GM06990 (cell line): ENCODE data around the gene DMTF1.

ENCODE experiments used
- DNase-seq: peaks from one replicate; pipeline ENCODE4 v3.0.0-alpha.2; 2011; ENCODE audit not compliant: insufficient read length; ENCODE audit errors: extremely low read depth
- H3K27me3 ChIP-seq: replicated peaks from 2 replicates; pipeline ENCODE4 v1.6.0; 2011; ENCODE audit warnings: low read length; ENCODE audit not compliant: control insufficient read depth, insufficient read depth
- H3K36me3 ChIP-seq: 2 replicates; pipeline ENCODE4 v1.5.1; 2011; ENCODE audit warnings: low read length; ENCODE audit not compliant: control insufficient read depth, insufficient read depth
- H3K4me3 ChIP-seq: replicated peaks from 2 replicates; pipeline ENCODE4 v1.5.1; 2011; ENCODE audit warnings: low read depth, mild to moderate bottlenecking, control low read depth, low read length
- TF ChIP-seq, protein P1 (sequence below): IDR thresholded peaks from 2 replicates; pipeline ENCODE4 v1.5.1; 2011; ENCODE audit warnings: low read length, control low read depth, mild to moderate bottlenecking, inconsistent platforms; ENCODE audit not compliant: insufficient read depth, poor library complexity, severe bottlenecking

DMTF1 gene

DNA sequence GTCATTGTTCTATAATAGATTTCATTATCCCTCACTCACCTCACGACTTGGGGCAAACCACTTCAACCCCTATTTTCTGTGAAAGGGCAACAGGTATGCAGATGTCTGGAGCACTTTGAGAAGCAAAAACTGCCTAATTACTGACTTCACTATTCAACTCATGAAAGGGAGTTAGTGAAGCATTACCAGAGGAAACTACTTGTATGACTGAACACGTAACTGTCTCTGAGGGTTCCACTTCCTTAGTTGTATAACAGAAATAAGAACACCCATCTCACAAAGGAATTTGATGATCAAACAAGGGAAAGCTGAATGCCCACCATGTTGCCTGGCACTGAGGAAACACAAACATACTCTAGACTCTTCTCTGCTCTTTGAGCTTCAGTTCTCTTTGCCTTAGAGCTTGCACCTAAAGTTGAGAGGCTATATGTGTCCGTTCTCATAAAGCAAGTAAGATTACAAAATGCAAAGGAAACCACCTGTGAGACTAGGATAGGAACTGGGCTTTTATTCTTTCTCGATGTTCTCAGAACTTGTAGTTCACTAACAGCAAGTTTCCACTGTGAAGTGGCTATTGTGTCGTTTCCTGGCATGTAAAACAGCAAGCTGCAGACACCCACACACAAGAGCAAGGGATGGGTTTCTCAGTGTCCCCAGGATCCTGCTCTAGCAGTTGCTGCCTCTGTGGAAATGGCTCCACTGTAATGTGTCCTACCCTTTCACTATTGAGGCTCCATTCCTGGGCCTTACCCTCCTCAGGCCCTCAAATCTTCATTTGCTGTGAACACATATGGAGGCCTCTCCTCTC lies 64.7 kb downstream of the DMTF1 start:
- TF ChIP-seq, protein P1, sequence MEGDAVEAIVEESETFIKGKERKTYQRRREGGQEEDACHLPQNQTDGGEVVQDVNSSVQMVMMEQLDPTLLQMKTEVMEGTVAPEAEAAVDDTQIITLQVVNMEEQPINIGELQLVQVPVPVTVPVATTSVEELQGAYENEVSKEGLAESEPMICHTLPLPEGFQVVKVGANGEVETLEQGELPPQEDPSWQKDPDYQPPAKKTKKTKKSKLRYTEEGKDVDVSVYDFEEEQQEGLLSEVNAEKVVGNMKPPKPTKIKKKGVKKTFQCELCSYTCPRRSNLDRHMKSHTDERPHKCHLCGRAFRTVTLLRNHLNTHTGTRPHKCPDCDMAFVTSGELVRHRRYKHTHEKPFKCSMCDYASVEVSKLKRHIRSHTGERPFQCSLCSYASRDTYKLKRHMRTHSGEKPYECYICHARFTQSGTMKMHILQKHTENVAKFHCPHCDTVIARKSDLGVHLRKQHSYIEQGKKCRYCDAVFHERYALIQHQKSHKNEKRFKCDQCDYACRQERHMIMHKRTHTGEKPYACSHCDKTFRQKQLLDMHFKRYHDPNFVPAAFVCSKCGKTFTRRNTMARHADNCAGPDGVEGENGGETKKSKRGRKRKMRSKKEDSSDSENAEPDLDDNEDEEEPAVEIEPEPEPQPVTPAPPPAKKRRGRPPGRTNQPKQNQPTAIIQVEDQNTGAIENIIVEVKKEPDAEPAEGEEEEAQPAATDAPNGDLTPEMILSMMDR, result no peak
- DNase-seq, result peak; percentile 77
- Histone ChIP-seq H3K36me3 (no peaks in the 10 kb centered on the region; the same call in 1 of the 2 replicates), H3K4me3 (peak overlapping the region; percentile 85), H3K27me3 (no peaks in the 10 kb centered on the region; the same call in 1 of the 2 replicates)

DNA sequence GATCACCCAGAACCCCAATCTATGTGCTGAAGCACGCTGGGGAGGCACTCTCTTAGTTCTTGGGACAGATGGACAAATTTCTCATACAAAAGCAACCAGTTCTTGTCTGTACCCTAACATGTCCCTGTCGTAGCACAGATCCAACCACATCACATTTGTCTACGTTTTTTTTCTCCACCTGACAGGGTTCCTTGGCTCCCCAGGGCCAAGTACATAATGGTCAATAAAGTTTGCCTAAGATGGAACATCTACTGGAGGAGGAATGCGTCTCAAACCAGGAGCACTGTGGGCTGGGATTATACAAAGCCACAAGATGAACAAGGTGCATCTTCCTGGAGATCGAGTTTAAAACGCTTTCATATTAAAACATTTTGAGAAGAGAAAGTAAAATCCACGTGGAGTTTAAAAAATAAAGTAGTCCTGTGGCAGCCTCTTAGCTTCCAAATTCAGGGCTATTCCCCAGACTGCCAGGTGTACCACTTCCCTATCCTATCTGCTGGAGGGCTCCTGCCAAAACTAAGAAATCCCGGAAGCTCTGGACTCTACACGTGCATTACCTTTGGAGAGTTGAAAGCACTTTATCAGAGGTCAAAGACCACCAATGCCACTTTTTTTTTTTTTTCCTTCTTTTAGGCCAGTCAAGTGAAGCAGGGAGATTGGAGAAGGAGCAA lies 65.9 kb downstream of the DMTF1 start:
- no peaks in the 10 kb centered on the region; the same call in 1 of the 2 replicates for H3K27me3 ChIP-seq
- DNase-seq, result no peak
- TF ChIP-seq, protein P1, result no peak
- H3K36me3 ChIP-seq, result no peaks in the 10 kb centered on the region; the same call in 1 of the 2 replicates
- peak overlapping the region; percentile 85 for H3K4me3 ChIP-seq

DNA sequence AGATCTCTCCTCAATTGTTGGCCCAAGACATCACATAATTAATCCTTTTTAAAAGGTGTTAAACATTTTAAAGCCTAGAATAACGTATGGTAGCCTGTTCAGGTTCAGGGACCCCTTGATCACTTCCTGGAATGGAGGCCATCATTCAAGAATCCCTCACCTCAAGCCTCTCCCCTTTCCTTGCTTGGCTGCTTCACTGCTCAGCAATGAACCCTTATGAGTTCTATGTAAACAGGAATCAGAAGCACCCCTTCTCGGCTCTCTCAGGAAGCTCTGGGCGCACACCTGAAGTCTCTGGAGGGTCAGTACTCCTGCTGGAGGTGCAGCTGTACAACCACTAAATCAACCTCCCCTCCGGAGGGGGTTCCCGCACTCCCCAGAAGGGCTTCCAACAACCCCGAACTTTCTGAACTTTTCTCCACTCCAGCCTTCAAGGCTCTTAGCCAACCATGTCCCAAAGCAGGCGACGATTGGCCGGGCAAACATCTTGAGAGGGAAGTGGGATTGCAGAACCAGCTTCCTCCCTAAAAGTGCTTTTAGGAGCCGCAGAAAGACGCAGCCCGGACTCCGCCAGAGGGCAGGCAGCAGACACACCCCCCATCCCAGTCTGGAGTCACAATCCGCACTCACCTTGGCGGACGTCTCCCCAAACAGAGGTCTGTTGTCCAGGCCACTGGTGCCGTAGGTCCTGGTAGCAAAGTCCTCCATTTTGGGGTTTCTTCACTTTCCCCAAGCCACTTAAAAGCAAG lies 66.7 kb downstream of the DMTF1 start:
- H3K36me3 ChIP-seq, result no peaks in the 10 kb centered on the region; the same call in 1 of the 2 replicates
- peak overlapping the region; percentile 85 for H3K4me3 ChIP-seq
- no peaks in the 10 kb centered on the region; the same call in 1 of the 2 replicates for H3K27me3 ChIP-seq
- no peak for DNase-seq
- TF ChIP-seq, protein P1, result no peak

DNA sequence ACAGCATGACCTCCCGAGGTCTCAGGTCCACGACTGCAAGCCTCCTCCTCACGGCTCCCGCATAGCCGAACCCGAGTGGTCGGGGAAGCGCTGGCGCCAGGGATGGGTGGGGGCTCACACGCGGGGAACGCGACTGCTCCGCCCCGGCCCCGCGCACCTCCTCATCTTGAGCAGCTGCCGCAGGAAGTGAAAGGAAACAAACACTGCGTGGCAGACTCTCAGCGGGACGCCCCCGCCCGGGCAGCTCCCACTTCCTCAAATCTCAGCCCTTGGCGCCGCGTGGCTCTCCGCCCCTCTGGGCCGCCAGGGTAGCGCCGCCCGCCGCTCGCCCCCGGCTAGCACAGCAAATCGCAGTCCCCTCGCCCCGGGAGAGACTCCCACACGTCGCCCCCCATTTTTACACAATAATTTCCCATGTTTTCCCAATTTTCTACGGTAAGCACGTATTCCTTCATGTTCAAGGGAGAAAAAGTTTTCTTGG lies 67.3 kb downstream of the DMTF1 start, which contains the start of gene TMEM243:
TSS of gene TMEM243 (minus strand) at position 188 of the 481 bp plus-strand sequence. CDS start 229 bp downstream, outside the sequence.
- TF ChIP-seq, protein P1, result peak; percentile 61
- Histone ChIP-seq H3K36me3 (no peaks in the 10 kb centered on the region; the same call in 1 of the 2 replicates), H3K27me3 (no peaks in the 10 kb centered on the region; the same call in 1 of the 2 replicates), H3K4me3 (peak within 1 kb of the TSS; percentile 85)
- peak; percentile 93 for DNase-seq

DNA sequence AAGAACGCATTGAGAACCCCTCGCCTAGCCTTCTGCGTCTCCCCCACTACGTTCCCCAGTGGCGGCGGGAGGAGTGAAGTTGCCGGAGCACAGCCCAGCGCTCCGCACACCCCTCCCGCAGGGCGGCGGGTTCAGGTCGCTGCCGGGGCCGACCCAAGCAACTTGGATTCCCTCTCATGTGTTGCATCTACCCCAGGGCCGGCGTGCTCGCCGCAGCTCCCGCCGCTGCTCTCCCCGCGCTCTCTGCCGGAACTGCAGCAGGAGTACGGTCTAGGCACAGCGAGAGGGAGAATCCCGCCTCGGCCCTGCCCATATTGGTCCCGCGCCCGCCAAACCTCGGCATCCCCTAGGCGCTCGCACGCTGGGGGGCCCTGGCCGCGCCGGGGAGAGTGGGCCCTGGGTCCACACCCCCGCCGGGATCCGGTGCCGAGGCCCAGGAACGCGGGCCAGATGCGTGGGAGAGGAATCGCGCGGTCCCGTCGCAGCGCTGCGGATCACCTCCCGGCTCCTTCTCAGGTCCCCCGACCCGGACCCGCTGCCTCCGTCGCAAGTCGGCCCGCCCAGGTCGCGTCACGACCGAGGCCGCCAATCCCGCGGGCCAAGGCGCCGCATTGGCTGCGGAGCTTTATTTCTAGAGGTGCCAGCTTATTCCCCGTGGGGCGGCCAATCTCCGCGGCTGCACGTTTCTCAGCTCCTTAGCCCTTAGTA lies 67.9 kb downstream of the DMTF1 start:
- TF ChIP-seq, protein P1, result no peak
- DNase-seq, result peak; percentile 91
- Histone ChIP-seq H3K4me3 (peak overlapping the region; percentile 85), H3K36me3 (no peaks in the 10 kb centered on the region; the same call in 1 of the 2 replicates), H3K27me3 (no peaks in the 10 kb centered on the region; the same call in 1 of the 2 replicates)
